ENCODE measurements around the gene MAGI2. TPM values are rescaled to one million over a fixed set of nuclear protein-coding genes. Genes with fewer than 3 reads are reported as not detected.

The MAGI2 gene
- total and polyA plus RNA-seq, 2 of the 13 experiments (the other 11 are each of a cell fraction or from before 2014, with no cell fraction given) = 1.5 to 3.8 TPM

DNA sequence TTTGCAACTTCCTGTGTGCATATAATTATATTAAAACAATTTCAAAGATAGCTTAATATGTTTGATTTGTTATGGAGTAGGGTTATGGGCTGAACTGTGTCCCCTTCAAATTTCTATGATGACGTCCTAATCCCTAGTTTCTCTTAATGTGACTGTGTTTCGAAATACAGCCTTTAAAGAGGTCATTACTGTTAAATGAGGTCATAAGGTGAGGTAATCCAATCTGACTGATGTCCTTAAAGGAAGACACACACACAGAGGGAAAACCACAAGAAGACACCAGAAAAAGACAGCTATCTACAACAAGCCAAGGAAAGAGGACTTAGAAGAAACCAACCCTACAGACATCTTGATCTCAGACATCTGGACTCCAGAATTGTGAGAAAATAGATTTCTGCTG lies 407.4 kb downstream of the MAGI2 start:
- no peak overlapping the region for H3K4me2 ChIP-seq (ENCODE audit: low read depth, low read length)
- no peaks in the 10 kb centered on the region for H4K20me1 ChIP-seq (ENCODE audit: insufficient read depth, low read length)
- H3K27me3 ChIP-seq (ENCODE audit: control insufficient read depth in 1 of 2, insufficient read depth in 2 of 2, low read length in 2 of 2) = no peaks in the 10 kb centered on the region
- ATAC-seq (no peak), DNase-seq (ENCODE audit: low spot score) (no peak), FAIRE-seq (no peak)
- no peaks in the 10 kb centered on the region for H3K9me3 ChIP-seq (ENCODE audit: low read length)
- intact Hi-C loops (cut with micrococcal nuclease; ENCODE audit: unreplicated experiment) = no loop called here
- H3K9ac ChIP-seq (ENCODE audit: insufficient read depth, low read depth, low read length) = no peak overlapping the region
- H3K36me3 ChIP-seq (replicated peaks in 1 of 2; ENCODE audit: control insufficient read depth in 1 of 2, insufficient read depth in 2 of 2, low read length in 2 of 2) = no peaks in the 10 kb centered on the region
- BruUV-seq (replicated peaks) = no TSS peak
- no peaks in the 10 kb centered on the region for H3K79me2 ChIP-seq (ENCODE audit: insufficient read depth, low read length)
- CTCF ChIA-PET (ENCODE audit: low intra/inter-chr PET ratio, low total read pairs) = no interaction called here
- TF ChIP-seq, protein P1, sequence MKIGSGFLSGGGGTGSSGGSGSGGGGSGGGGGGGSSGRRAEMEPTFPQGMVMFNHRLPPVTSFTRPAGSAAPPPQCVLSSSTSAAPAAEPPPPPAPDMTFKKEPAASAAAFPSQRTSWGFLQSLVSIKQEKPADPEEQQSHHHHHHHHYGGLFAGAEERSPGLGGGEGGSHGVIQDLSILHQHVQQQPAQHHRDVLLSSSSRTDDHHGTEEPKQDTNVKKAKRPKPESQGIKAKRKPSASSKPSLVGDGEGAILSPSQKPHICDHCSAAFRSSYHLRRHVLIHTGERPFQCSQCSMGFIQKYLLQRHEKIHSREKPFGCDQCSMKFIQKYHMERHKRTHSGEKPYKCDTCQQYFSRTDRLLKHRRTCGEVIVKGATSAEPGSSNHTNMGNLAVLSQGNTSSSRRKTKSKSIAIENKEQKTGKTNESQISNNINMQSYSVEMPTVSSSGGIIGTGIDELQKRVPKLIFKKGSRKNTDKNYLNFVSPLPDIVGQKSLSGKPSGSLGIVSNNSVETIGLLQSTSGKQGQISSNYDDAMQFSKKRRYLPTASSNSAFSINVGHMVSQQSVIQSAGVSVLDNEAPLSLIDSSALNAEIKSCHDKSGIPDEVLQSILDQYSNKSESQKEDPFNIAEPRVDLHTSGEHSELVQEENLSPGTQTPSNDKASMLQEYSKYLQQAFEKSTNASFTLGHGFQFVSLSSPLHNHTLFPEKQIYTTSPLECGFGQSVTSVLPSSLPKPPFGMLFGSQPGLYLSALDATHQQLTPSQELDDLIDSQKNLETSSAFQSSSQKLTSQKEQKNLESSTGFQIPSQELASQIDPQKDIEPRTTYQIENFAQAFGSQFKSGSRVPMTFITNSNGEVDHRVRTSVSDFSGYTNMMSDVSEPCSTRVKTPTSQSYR (CRISPR knock-in tag; IDR thresholded peaks at IDR 0.05; ENCODE audit: borderline replicate concordance) = no peak
- no peak for TF ChIP-seq FOSL2 (CRISPR knock-in tag; IDR thresholded peaks at IDR 0.05)
- no peak for TF ChIP-seq ZNF34 (CRISPR knock-in tag; IDR thresholded peaks at IDR 0.05; ENCODE audit: borderline replicate concordance)
- 0 out of 2 replicates have a peak, but pooled peaks have one; percentile 35 for TF ChIP-seq ATF7 (IDR thresholded peaks at IDR 0.05)
- TF ChIP-seq ATF7 (CRISPR knock-in tag; IDR thresholded peaks at IDR 0.05) = no peak
- no peak for TF ChIP-seq FOXJ3 (CRISPR knock-in tag; IDR thresholded peaks at IDR 0.05; ENCODE audit: borderline replicate concordance)
- no peak for TF ChIP-seq MLLT10 (CRISPR knock-in tag; IDR thresholded peaks at IDR 0.05)
- TF ChIP-seq NBN (conservative IDR thresholded peaks at IDR 0.05) = no peak
- TF ChIP-seq, protein P2, sequence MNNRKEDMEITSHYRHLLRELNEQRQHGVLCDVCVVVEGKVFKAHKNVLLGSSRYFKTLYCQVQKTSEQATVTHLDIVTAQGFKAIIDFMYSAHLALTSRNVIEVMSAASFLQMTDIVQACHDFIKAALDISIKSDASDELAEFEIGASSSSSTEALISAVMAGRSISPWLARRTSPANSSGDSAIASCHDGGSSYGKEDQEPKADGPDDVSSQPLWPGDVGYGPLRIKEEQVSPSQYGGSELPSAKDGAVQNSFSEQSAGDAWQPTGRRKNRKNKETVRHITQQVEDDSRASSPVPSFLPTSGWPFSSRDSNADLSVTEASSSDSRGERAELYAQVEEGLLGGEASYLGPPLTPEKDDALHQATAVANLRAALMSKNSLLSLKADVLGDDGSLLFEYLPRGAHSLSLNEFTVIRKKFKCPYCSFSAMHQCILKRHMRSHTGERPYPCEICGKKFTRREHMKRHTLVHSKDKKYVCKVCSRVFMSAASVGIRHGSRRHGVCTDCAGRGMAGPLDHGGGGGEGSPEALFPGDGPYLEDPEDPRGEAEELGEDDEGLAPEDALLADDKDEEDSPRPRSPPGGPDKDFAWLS (CRISPR knock-in tag; IDR thresholded peaks at IDR 0.05; ENCODE audit: borderline replicate concordance) = no peak
- TF ChIP-seq ZFAT (CRISPR knock-in tag; conservative IDR thresholded peaks at IDR 0.05) = no peak
- peak; percentile 24; the same call in 1 of the 2 replicates for TF ChIP-seq CREB1 (IDR thresholded peaks at IDR 0.05)
- TF ChIP-seq CREB1 (CRISPR knock-in tag; IDR thresholded peaks at IDR 0.05) = no peak
- TF ChIP-seq, protein P3, sequence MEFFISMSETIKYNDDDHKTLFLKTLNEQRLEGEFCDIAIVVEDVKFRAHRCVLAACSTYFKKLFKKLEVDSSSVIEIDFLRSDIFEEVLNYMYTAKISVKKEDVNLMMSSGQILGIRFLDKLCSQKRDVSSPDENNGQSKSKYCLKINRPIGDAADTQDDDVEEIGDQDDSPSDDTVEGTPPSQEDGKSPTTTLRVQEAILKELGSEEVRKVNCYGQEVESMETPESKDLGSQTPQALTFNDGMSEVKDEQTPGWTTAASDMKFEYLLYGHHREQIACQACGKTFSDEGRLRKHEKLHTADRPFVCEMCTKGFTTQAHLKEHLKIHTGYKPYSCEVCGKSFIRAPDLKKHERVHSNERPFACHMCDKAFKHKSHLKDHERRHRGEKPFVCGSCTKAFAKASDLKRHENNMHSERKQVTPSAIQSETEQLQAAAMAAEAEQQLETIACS (CRISPR knock-in tag; IDR thresholded peaks at IDR 0.05) = no peak
- no peak for TF ChIP-seq ZNF10 (CRISPR knock-in tag; IDR thresholded peaks at IDR 0.05; ENCODE audit: borderline replicate concordance, low read depth)
- TF ChIP-seq FOXA1 (IDR thresholded peaks at IDR 0.05) = no peak
- no peak for TF ChIP-seq FOXA1 (CRISPR knock-in tag; IDR thresholded peaks at IDR 0.05)
- TF ChIP-seq PHF5A (CRISPR knock-in tag; IDR thresholded peaks at IDR 0.05; ENCODE audit: low read depth, unreplicated experiment) = no peak
- TF ChIP-seq CBX2 (IDR thresholded peaks at IDR 0.05; ENCODE audit: low read depth, low read length) = no peak
- no peak for TF ChIP-seq CBX2 (CRISPR knock-in tag; IDR thresholded peaks at IDR 0.05; ENCODE audit: low read depth)
- H2AFZ ChIP-seq (ENCODE audit: low read length) = no peak overlapping the region
- 34% methylated on average over 2 of the region's 2 CpGs for WGBS (ENCODE audit: low lambda C conversion rate)
- H3K4me1 ChIP-seq (ENCODE audit: insufficient read depth, low read length) = no peaks in the 10 kb centered on the region
- POLR2A ChIA-PET = no interaction called here
- H3K27ac ChIP-seq (ENCODE audit: extremely low read length, insufficient read depth, low read length) = no peak overlapping the region
- in situ Hi-C loops (cut with HindIII; ENCODE audit: extremely low pct_ligation_motif_present, low pct_unique_long_range_greater_than_20kb) = no loop called here
- H3K4me3 ChIP-seq (replicated peaks in 1 of 3; ENCODE audit: insufficient read depth in 1 of 3, low read depth in 2 of 3, low read length in 3 of 3) = no peak overlapping the region
